IMR-90 (cell line): ENCODE data around the gene C19orf33. TPM values are rescaled to one million over a fixed set of nuclear protein-coding genes. Genes with fewer than 3 reads are reported as not detected.

ENCODE experiments used
- ATAC-seq: fragments of 200-7000 bp; cut with Tn5 transposase; 2 replicates; pipeline ENCODE4 v1.9.1; 2020; ENCODE audit warnings: low read depth, mild to moderate bottlenecking, moderate library complexity
- BruUV-seq: library from RNA; stranded (reverse); fragments of 400-500 nt; replicated peaks from 2 replicates; lab custom pipeline; 2021; lab: Mats Ljungman, UMichigan
- CTCF ChIA-PET: fragments of 300-600 bp; formaldehyde crosslinking; extraction: SDS; loops from one replicate; lab custom pipeline; 2021; ENCODE audit warnings: antibody characterized with exemption; lab: Yijun Ruan, JAX
- POLR2A ChIA-PET: fragments of 300-600 bp; sonication (Branson Sonifier 250); formaldehyde crosslinking; loops from one replicate; lab custom pipeline; 2022; ENCODE audit warnings: antibody characterized with exemption; ENCODE audit not compliant: unreplicated experiment; lab: Charles Lee
- DNase-seq: peaks from one replicate; pipeline ENCODE4 v3.0.0; 2013
- H2AFZ ChIP-seq: replicated peaks from 2 replicates; pipeline ENCODE3; 2013; ENCODE audit warnings: low read length, mild to moderate bottlenecking; ENCODE audit not compliant: poor library complexity
- H2AK5ac ChIP-seq: 2 replicates; pipeline ENCODE4 v1.6.1; 2013; ENCODE audit warnings: low read depth, low read length, inconsistent platforms
- H2AK9ac ChIP-seq: replicated peaks from 2 replicates; pipeline ENCODE3; 2013; ENCODE audit warnings: mild to moderate bottlenecking, low read depth, low read length, moderate library complexity; ENCODE audit not compliant: poor library complexity
- H2BK120ac ChIP-seq: 2 replicates; pipeline ENCODE4 v1.6.1; 2013; ENCODE audit warnings: low read depth, low read length, inconsistent platforms
- H2BK15ac ChIP-seq: 3 replicates; pipeline ENCODE4 v1.6.1; 2013; ENCODE audit warnings: low read depth, low read length, inconsistent platforms
- H2BK20ac ChIP-seq: 2 replicates; pipeline ENCODE4 v1.6.1; 2013; ENCODE audit warnings: low read depth, mild to moderate bottlenecking, inconsistent platforms, low read length, moderate library complexity
- H2BK5ac ChIP-seq: 2 replicates; pipeline ENCODE4 v1.6.1; 2013; ENCODE audit warnings: mild to moderate bottlenecking, low read depth, low read length, inconsistent platforms; ENCODE audit not compliant: poor library complexity, severe bottlenecking
- H3K14ac ChIP-seq: replicated peaks from 2 replicates; pipeline ENCODE4 v1.6.1; 2013; ENCODE audit warnings: low read depth, low read length, inconsistent platforms
- H3K18ac ChIP-seq: 2 replicates; pipeline ENCODE4 v1.6.1; 2013; ENCODE audit warnings: low read depth, low read length, control low read depth
- H3K23ac ChIP-seq: 2 replicates; pipeline ENCODE4 v1.6.1; 2013; ENCODE audit warnings: low read depth, low read length, inconsistent platforms
- H3K27ac ChIP-seq: 2 replicates; pipeline ENCODE4 v1.5.1; 2013; ENCODE audit warnings: mild to moderate bottlenecking, control low read depth, low read length; ENCODE audit not compliant: insufficient read depth
- H3K27me3 ChIP-seq: 2 replicates; pipeline ENCODE4 v1.6.1; 2013; ENCODE audit warnings: low read length; ENCODE audit not compliant: control insufficient read depth, insufficient read depth
- H3K36me3 ChIP-seq: 2 replicates; pipeline ENCODE4 v1.6.1; 2013; ENCODE audit warnings: low read length, mixed read lengths; ENCODE audit not compliant: control insufficient read depth, insufficient read depth
- H3K4ac ChIP-seq: 2 replicates; pipeline ENCODE4 v1.6.1; 2013; ENCODE audit warnings: low read depth, low read length, inconsistent platforms
- H3K4me1 ChIP-seq: 2 replicates; pipeline ENCODE4 v1.6.1; 2013; ENCODE audit warnings: low read length, mixed read lengths; ENCODE audit not compliant: control insufficient read depth, insufficient read depth
- H3K4me2 ChIP-seq: 2 replicates; pipeline ENCODE4 v1.6.1; 2013; ENCODE audit warnings: low read depth, mild to moderate bottlenecking, control low read depth, low read length, moderate library complexity
- H3K4me3 ChIP-seq: 2 replicates; pipeline ENCODE4 v1.5.1; 2013; ENCODE audit warnings: low read depth, mild to moderate bottlenecking, control low read depth, low read length, moderate library complexity; ENCODE audit not compliant: insufficient read depth
- H3K56ac ChIP-seq: 2 replicates; pipeline ENCODE4 v1.6.1; 2013; ENCODE audit warnings: low read length, inconsistent platforms; ENCODE audit not compliant: insufficient read depth; ENCODE audit errors: extremely low read depth
- H3K79me1 ChIP-seq, 2 experiments: 2 replicates each; pipeline ENCODE4 v1.6.1; 2013; ENCODE audit warnings: low read length in 2 of 2, inconsistent platforms in 1 of 2, low read depth in 1 of 2
- H3K9ac ChIP-seq: 2 replicates; pipeline ENCODE4 v1.6.1; 2013; ENCODE audit warnings: low read depth, low read length, control low read depth
- H3K9me1 ChIP-seq: 2 replicates; pipeline ENCODE4 v1.6.1; 2013; ENCODE audit warnings: low read length, inconsistent platforms; ENCODE audit not compliant: insufficient read depth
- H3K9me3 ChIP-seq: 2 replicates; pipeline ENCODE4 v1.6.1; 2013; ENCODE audit warnings: low read length; ENCODE audit not compliant: control insufficient read depth, insufficient read depth
- H4K20me1 ChIP-seq: 2 replicates; pipeline ENCODE4 v1.6.1; 2013; ENCODE audit warnings: low read length, inconsistent platforms; ENCODE audit not compliant: insufficient read depth
- H4K5ac ChIP-seq: 2 replicates; pipeline ENCODE4 v1.6.1; 2013; ENCODE audit warnings: mild to moderate bottlenecking, low read depth, low read length, control low read depth
- H4K8ac ChIP-seq, 2 experiments: 2 replicates each; pipeline ENCODE4 v1.6.1; 2013; ENCODE audit warnings: low read depth in 2 of 2, low read length in 2 of 2, control low read depth in 1 of 2, inconsistent platforms in 1 of 2
- H4K91ac ChIP-seq: 2 replicates; pipeline ENCODE4 v1.6.1; 2013; ENCODE audit warnings: low read depth, low read length, inconsistent platforms; ENCODE audit not compliant: insufficient read depth
- CEBPB ChIP-seq: IDR thresholded peaks from 2 replicates; pipeline ENCODE4 v1.6.1; 2012; ENCODE audit warnings: low read depth, low read length, improper control_type of control experiment
- CTCF ChIP-seq: conservative IDR thresholded peaks from 2 replicates; pipeline ENCODE4 v1.5.1; 2012; ENCODE audit warnings: mild to moderate bottlenecking, low read depth, low read length, improper control_type of control experiment
- FOS ChIP-seq: fragments of 150-350 bp; IDR thresholded peaks from 2 replicates; pipeline ENCODE4 v1.6.1; 2016; ENCODE audit warnings: low read depth, low read length
- MAFK ChIP-seq: IDR thresholded peaks from 2 replicates; pipeline ENCODE4 v1.6.1; 2012; ENCODE audit warnings: low read depth, low read length, improper control_type of control experiment
- POLR2A ChIP-seq: IDR thresholded peaks from 2 replicates; pipeline ENCODE4 v1.6.1; 2012; ENCODE audit warnings: mild to moderate bottlenecking, low read depth, low read length
- RFX5 ChIP-seq: IDR thresholded peaks from 2 replicates; pipeline ENCODE4 v1.8.0; 2012; ENCODE audit warnings: low read depth, mild to moderate bottlenecking, low read length, moderate library complexity
- WGBS, 2 experiments: methylation state at CpG; one replicate each; pipeline versions ENCODE4 v1.1.5 to v1.1.7; 2013; ENCODE audit warnings: missing lambda C conversion rate in 2 of 2; ENCODE audit not compliant: insufficient read length in 1 of 2; ENCODE audit errors: extremely low coverage in 2 of 2; 5-methylcytosine and 5-hydroxymethylcytosine counted together
- dilution Hi-C: fragments of 300-500 bp; cut with HindIII; formaldehyde crosslinking; loops from one replicate; pipeline ENCODE4 v1.14.3; 2018; ENCODE audit warnings: low sequenced_read_pairs; ENCODE audit not compliant: unreplicated experiment
- in situ Hi-C: fragments of 300-500 bp; cut with MboI; formaldehyde crosslinking; loops from 3 replicates; pipeline ENCODE4 v1.14.3; 2019; ENCODE audit warnings: low sequenced_read_pairs, inconsistent platforms, mixed read lengths
- intact Hi-C: fragments of 100-400 bp; cut with micrococcal nuclease; formaldehyde crosslinking; loops from 2 replicates; pipeline ENCODE4 v1.10.0; 2022
- polyA plus RNA-seq, 3 experiments: library from polyadenylated mRNA; depleted of rRNA; stranded (reverse); fragments of >200 nt; gene quantifications; 2 replicates each; pipeline ENCODE4 v1.2.3, GENCODE V29; 2012; ENCODE audit warnings: low replicate concordance in 1 of 3
- total RNA-seq: library from RNA; depleted of rRNA; stranded (reverse); fragments of >200 nt; gene quantifications from 2 replicates; pipeline ENCODE4 v1.2.3, GENCODE V29; 2012

The C19orf33 gene
- total and polyA plus RNA-seq, 2 of the 4 experiments (the other 2 are of a cell fraction): 0.80 TPM; not detected in 1

DNA sequence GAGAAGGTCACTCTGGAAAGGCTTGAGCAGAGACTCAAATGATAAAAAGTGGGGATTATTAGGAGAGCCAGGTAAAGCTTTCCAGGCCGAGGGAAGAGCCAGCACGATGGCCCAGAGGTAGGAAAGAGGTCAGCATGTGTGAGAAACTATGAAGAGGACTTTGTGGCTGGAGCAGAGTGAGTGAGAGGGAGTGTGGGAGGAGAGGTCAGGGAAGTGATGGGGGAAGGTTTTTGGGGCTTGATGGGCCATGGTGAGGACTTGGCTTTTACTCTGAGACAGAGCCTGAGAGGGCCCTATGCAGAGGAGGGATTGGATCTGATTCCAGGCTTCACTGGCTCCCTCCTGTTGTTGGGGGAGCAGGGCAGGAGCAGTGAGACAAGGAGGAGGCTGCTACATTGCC, 36.9 kb downstream of the C19orf33 start:
- no TSS peak for BruUV-seq
- H3K4ac ChIP-seq: no peak overlapping the region
- TF ChIP-seq MAFK: no peak
- no peak for TF ChIP-seq FOS
- no peak for TF ChIP-seq CEBPB
- TF ChIP-seq CTCF: no peak
- TF ChIP-seq POLR2A: no peak
- TF ChIP-seq RFX5: no peak
- H3K36me3 ChIP-seq: no peaks in the 10 kb centered on the region
- H3K4me2 ChIP-seq: no peak overlapping the region
- H2BK5ac ChIP-seq: no peak overlapping the region
- no peaks in the 10 kb centered on the region for H3K9me3 ChIP-seq
- H2AK5ac ChIP-seq: no peak overlapping the region
- H4K5ac ChIP-seq: no peak overlapping the region
- CTCF ChIA-PET: no interaction called here
- peaks cover 5% of the 10 kb centered on the region; the same call in 1 of the 2 replicates for H3K9me1 ChIP-seq
- H2AFZ ChIP-seq: no peak overlapping the region
- no peak overlapping the region for H2AK9ac ChIP-seq
- no peak overlapping the region for H3K4me3 ChIP-seq
- no peak overlapping the region for H2BK20ac ChIP-seq
- H3K23ac ChIP-seq: no peak overlapping the region
- H3K9ac ChIP-seq: no peak overlapping the region
- no peak overlapping the region for H3K27ac ChIP-seq
- no peak overlapping the region for H3K14ac ChIP-seq
- intact Hi-C loops: no loop called here
- no peak overlapping the region for H4K91ac ChIP-seq
- no peak overlapping the region for H4K8ac ChIP-seq
- dilution Hi-C loops: no loop called here
- no peaks in the 10 kb centered on the region for H3K4me1 ChIP-seq
- ATAC-seq (no peak), DNase-seq (no peak)
- 91% methylated on average over 2 of the region's 2 CpGs; no CpG with 5 or more reads in 1 of the 2 experiments for WGBS, 2 experiments
- no peak overlapping the region for H2BK120ac ChIP-seq
- in situ Hi-C loops: no loop called here
- H4K20me1 ChIP-seq: no peaks in the 10 kb centered on the region
- no peak overlapping the region for H3K56ac ChIP-seq
- no peak overlapping the region for H2BK15ac ChIP-seq
- POLR2A ChIA-PET: no interaction called here
- no peaks in the 10 kb centered on the region; a peak in 1 of 4 replicates for H3K79me1 ChIP-seq
- no peak overlapping the region for H3K18ac ChIP-seq
- no peaks in the 10 kb centered on the region for H3K27me3 ChIP-seq
